H1 (cell line): ENCODE data around the gene RNF111.

Experiments
- ATF2 ChIP-seq: IDR thresholded peaks from 2 replicates; pipeline ENCODE4 v1.6.1; 2012; ENCODE audit warnings: low read length, inconsistent platforms
- BACH1 ChIP-seq: IDR thresholded peaks from 2 replicates; pipeline ENCODE4 v1.6.1; 2012; ENCODE audit warnings: low read length, improper control_type of control experiment
- BCL11A ChIP-seq, 2 experiments: IDR thresholded peaks; one replicate each; pipeline ENCODE4 v1.6.1; 2011; ENCODE audit warnings: low read depth in 2 of 2, low read length in 2 of 2, mild to moderate bottlenecking in 2 of 2
- CHD1 ChIP-seq: IDR thresholded peaks from 2 replicates; pipeline ENCODE4 v1.6.1; 2012; ENCODE audit warnings: low read depth, low read length, improper control_type of control experiment
- CTCF ChIP-seq, 3 experiments: IDR thresholded peaks; 1 replicate in 2 of 3; 2 replicates in 1 of 3; pipeline versions ENCODE4 v1.5.1 to v1.6.1; 2011; ENCODE audit warnings: low read length in 3 of 3, mild to moderate bottlenecking in 3 of 3, inconsistent platforms in 2 of 3, low read depth in 1 of 3, moderate library complexity in 1 of 3; ENCODE audit not compliant: insufficient read depth in 1 of 3; ENCODE audit errors: control extremely low read depth in 1 of 3
- EP300 ChIP-seq, 2 experiments: IDR thresholded peaks; 1 replicate in 1 of 2; 2 replicates in 1 of 2; pipeline ENCODE4 v1.6.1; 2011 to 2012; ENCODE audit warnings: low read depth in 2 of 2, low read length in 2 of 2, mild to moderate bottlenecking in 2 of 2, borderline replicate concordance in 1 of 2, inconsistent platforms in 1 of 2, moderate library complexity in 1 of 2
- GABPA ChIP-seq: IDR thresholded peaks from 2 replicates; pipeline ENCODE4 v1.6.1; 2011; ENCODE audit warnings: mild to moderate bottlenecking, low read length, moderate library complexity, borderline replicate concordance; ENCODE audit not compliant: insufficient read depth
- KDM1A ChIP-seq: fragments of 200-600, 300-600 bp; sonication (generic); IDR thresholded peaks from 2 replicates; pipeline ENCODE4 v1.7.1; 2016; ENCODE audit warnings: mild to moderate bottlenecking, low read length, borderline replicate concordance
- NRF1 ChIP-seq: IDR thresholded peaks from 2 replicates; pipeline ENCODE4 v1.6.1; 2011; ENCODE audit warnings: mild to moderate bottlenecking, low read depth, low read length, improper control_type of control experiment
- POLR2A ChIP-seq, 2 experiments: IDR thresholded peaks; 1 replicate in 1 of 2; 2 replicates in 1 of 2; pipeline ENCODE4 v1.6.1; 2011; ENCODE audit warnings: low read depth in 2 of 2, low read length in 2 of 2, mild to moderate bottlenecking in 2 of 2; ENCODE audit errors: control extremely low read depth in 1 of 2
- POLR2AphosphoS5 ChIP-seq: IDR thresholded peaks from 2 replicates; pipeline ENCODE4 v1.6.1; 2011; ENCODE audit warnings: low read depth, low read length
- RNF2 ChIP-seq: fragments of 200-900, 300-1000 bp; sonication (generic); IDR thresholded peaks from 2 replicates; pipeline ENCODE4 v1.7.1; 2016; ENCODE audit warnings: borderline replicate concordance, low read depth, mild to moderate bottlenecking, antibody characterized with exemption, low read length; ENCODE audit not compliant: poor library complexity, severe bottlenecking; ENCODE audit errors: missing control alignments
- TAF1 ChIP-seq: IDR thresholded peaks from 2 replicates; pipeline ENCODE4 v1.6.1; 2011; ENCODE audit warnings: mild to moderate bottlenecking, low read depth, low read length
- TF ChIP-seq, protein P1 (sequence below): IDR thresholded peaks from 2 replicates; pipeline ENCODE4 v1.6.1; 2012; ENCODE audit warnings: inconsistent platforms

DNA sequence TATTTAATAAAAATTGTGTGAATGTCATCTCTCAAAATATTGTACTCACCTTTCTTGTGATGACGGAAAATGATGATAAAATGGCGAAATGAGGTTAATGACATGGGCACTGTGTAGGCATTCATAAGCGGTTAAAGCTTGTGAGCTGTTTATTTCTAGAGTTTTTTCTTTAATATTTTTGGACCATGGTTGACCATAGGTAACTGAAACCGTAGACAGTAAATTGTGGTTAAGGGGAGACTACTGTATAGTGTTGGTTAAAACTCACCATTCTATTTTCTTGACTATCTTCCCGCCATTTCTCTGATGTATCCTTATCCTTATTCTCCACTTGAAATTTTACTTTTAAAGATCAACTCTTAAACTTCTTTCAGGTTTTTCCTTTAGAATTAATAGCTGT, 14.5 kb downstream of the RNF111 start:
- TF ChIP-seq CHD1, result no peak
- TF ChIP-seq POLR2AphosphoS5, result no peak
- TF ChIP-seq CTCF (IDR thresholded peaks at IDR 0.05; ENCODE audit: control extremely low read depth in 1 of 3, insufficient read depth in 1 of 3, low read depth in 1 of 3, low read length in 3 of 3), result no peak
- no peak for TF ChIP-seq RNF2
- no peak for TF ChIP-seq BCL11A (IDR thresholded peaks at IDR 0.05; ENCODE audit: low read depth in 2 of 2, low read length in 2 of 2)
- no peak for TF ChIP-seq TAF1
- no peak for TF ChIP-seq ATF2
- TF ChIP-seq, protein P1, sequence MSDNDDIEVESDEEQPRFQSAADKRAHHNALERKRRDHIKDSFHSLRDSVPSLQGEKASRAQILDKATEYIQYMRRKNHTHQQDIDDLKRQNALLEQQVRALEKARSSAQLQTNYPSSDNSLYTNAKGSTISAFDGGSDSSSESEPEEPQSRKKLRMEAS, result no peak
- no peak for TF ChIP-seq GABPA
- no peak for TF ChIP-seq EP300 (IDR thresholded peaks at IDR 0.05; ENCODE audit: borderline replicate concordance in 1 of 2, low read depth in 2 of 2, low read length in 2 of 2)
- TF ChIP-seq POLR2A (IDR thresholded peaks at IDR 0.05; ENCODE audit: control extremely low read depth in 1 of 2, low read depth in 2 of 2, low read length in 2 of 2), result no peak
- TF ChIP-seq BACH1, result no peak
- no peak for TF ChIP-seq KDM1A
- TF ChIP-seq NRF1, result no peak
